ENCODE data around the gene CARMIL1. TPM values are rescaled to one million over a fixed set of nuclear protein-coding genes. Genes with fewer than 3 reads are reported as not detected.

Gene CARMIL1
- total and polyA plus RNA-seq, 2 of the 8 experiments (the other 6 are each of a cell fraction or from before 2014, with no cell fraction given): 20.3 to 40.4 TPM

GRCh38 chr6:25423358-25423757, 144.2 kb downstream of the CARMIL1 start:
- H4K8ac ChIP-seq (ENCODE audit: extremely low read depth, insufficient read depth, low read length): no peak overlapping the region
- no peaks in the 10 kb centered on the region for H3K23me2 ChIP-seq (ENCODE audit: low read depth, low read length)
- ChIA-PET CTCF (ENCODE audit: partially characterized antibody) (interaction anchor here (0.8 to 0.9 kb wide), 2 partner anchors 23 to 132 kb away, joined by 3 read pairs; no protein-coding TSS in a partner anchor), POLR2A (ENCODE audit: partially characterized antibody) (no interaction called here)
- peaks cover 0 to 14% of the 10 kb centered on the region in 2 experiments; a peak in 2 of 4 replicates for H3K79me2 ChIP-seq (ENCODE audit: control insufficient read depth in 1 of 2, insufficient read depth in 2 of 2, low read length in 2 of 2)
- no peak for DNase-seq (ENCODE audit: low read depth in 1 of 2, low spot score in 2 of 2)
- 0 out of 2 replicates have a peak overlapping the region, but pooled peaks have one; percentile 36 for H2BK5ac ChIP-seq (ENCODE audit: low read depth, low read length)
- no peak for FAIRE-seq
- no peak overlapping the region for H3K14ac ChIP-seq (ENCODE audit: insufficient read length)
- 74% methylated on average over 6 of the region's 6 CpGs; no CpG with 5 or more reads in 1 of the 2 experiments for WGBS, 2 experiments (ENCODE audit: extremely low coverage in 1 of 2, insufficient coverage in 1 of 2, insufficient read length in 1 of 2, insufficient replicate concordance in 2 of 2, low coverage in 1 of 2, low lambda C conversion rate in 2 of 2, missing lambda C conversion rate in 1 of 2)
- H2BK15ac ChIP-seq (ENCODE audit: low read length): no peak overlapping the region
- no peak overlapping the region for H2BK120ac ChIP-seq (replicated peaks; ENCODE audit: low read depth, low read length)
- no peak overlapping the region for H2BK20ac ChIP-seq (ENCODE audit: low read length)
- no peaks in the 10 kb centered on the region; the same call in 1 of the 2 replicates for H3K79me1 ChIP-seq (ENCODE audit: low read depth, low read length)
- H3K27me3 ChIP-seq (replicated peaks in 1 of 4; ENCODE audit: control insufficient read depth in 3 of 4, extremely low read depth in 1 of 4, insufficient read depth in 3 of 4, low read length in 3 of 4): no peaks in the 10 kb centered on the region
- H3K4me2 ChIP-seq (ENCODE audit: insufficient read depth in 1 of 2, low read depth in 2 of 2, low read length in 2 of 2): no peak overlapping the region
- no peak overlapping the region for H3K4me3 ChIP-seq (ENCODE audit: extremely low read depth in 1 of 4, insufficient read depth in 2 of 4, low read depth in 3 of 4, low read length in 4 of 4)
- H4K5ac ChIP-seq (ENCODE audit: insufficient read length, low read depth, low read length): no peak overlapping the region
- H3K56ac ChIP-seq (replicated peaks; ENCODE audit: insufficient read length, low read depth, low read length): no peak overlapping the region
- no peak overlapping the region for H3K4ac ChIP-seq (replicated peaks; ENCODE audit: insufficient read length, low read depth, low read length)
- no peaks in the 10 kb centered on the region for H4K20me1 ChIP-seq (replicated peaks in 1 of 2; ENCODE audit: control insufficient read depth in 1 of 2, insufficient read depth in 2 of 2, low read length in 2 of 2)
- H3K18ac ChIP-seq (ENCODE audit: extremely low read depth, low read length): no peak overlapping the region
- H2AK5ac ChIP-seq (ENCODE audit: low read depth, low read length): no peak overlapping the region
- TF ChIP-seq JUN (IDR thresholded peaks at IDR 0.05; ENCODE audit: low read depth, low read length): no peak
- TF ChIP-seq CTBP2 (IDR thresholded peaks at IDR 0.05; ENCODE audit: borderline replicate concordance, insufficient read depth, insufficient read length, low read length): no peak
- H3K36me3 ChIP-seq (ENCODE audit: control insufficient read depth in 2 of 4, insufficient read depth in 4 of 4, low read length in 3 of 4): peaks cover 0 to 10% (median 4%) of the 10 kb centered on the region in 4 experiments; a peak in 4 of 8 replicates
- H2AFZ ChIP-seq (ENCODE audit: low read length): no peak overlapping the region
- no peak overlapping the region for H4K91ac ChIP-seq (replicated peaks; ENCODE audit: insufficient read length, low read length)
- H3K4me1 ChIP-seq (replicated peaks in 1 of 4; ENCODE audit: control insufficient read depth in 3 of 4, insufficient read depth in 4 of 4, low read length in 3 of 4): peaks cover 0 to 4% (median 1%) of the 10 kb centered on the region in 4 experiments; a peak in 3 of 7 replicates
- H3K23ac ChIP-seq (ENCODE audit: insufficient read length): no peak overlapping the region
- no peak overlapping the region for H3K9ac ChIP-seq (replicated peaks in 1 of 4; ENCODE audit: extremely low read depth in 1 of 4, low read depth in 3 of 4, low read length in 3 of 4)
- no peak overlapping the region for H2BK12ac ChIP-seq (ENCODE audit: low read depth, low read length)
- H3K27ac ChIP-seq (ENCODE audit: low read depth, low read length): no peak overlapping the region
- peaks cover 9 to 14% of the 10 kb centered on the region in 2 experiments; a peak in 3 of 4 replicates for H3K9me3 ChIP-seq (ENCODE audit: insufficient read depth in 2 of 2, low read depth in 1 of 2, low read length in 1 of 2)

Data from H1 (cell line).